Liver (tissue), 9 donors: ENCODE results near the gene CPSF6. TPM values are rescaled to one million over a fixed set of nuclear protein-coding genes. Genes with fewer than 3 reads are reported as not detected.

ENCODE experiments used
- DNase-seq: peaks from one replicate; pipeline ENCODE4 v3.0.0-alpha.2; 2017; ENCODE audit warnings: low spot score
- H3K27ac ChIP-seq, 2 donors: one replicate each; pipeline ENCODE4 v1.7.0; 2013; ENCODE audit warnings: inconsistent platforms in 2 of 2, low read length in 2 of 2, control low read depth in 1 of 2, low read depth in 1 of 2, mild to moderate bottlenecking in 1 of 2
- H3K27me3 ChIP-seq, 4 donors: one replicate each; pipeline versions ENCODE4 v1.6.1 to v1.7.0; 2013; ENCODE audit warnings: low read length in 3 of 4, inconsistent platforms in 1 of 4, mild to moderate bottlenecking in 1 of 4, moderate library complexity in 1 of 4; ENCODE audit not compliant: control insufficient read depth in 4 of 4, insufficient read depth in 4 of 4
- H3K36me3 ChIP-seq, 4 donors: one replicate each; pipeline versions ENCODE4 v1.6.1 to v1.7.0; 2013; ENCODE audit warnings: low read length in 3 of 4, mild to moderate bottlenecking in 3 of 4, low read depth in 1 of 4, moderate library complexity in 1 of 4; ENCODE audit not compliant: control insufficient read depth in 4 of 4, insufficient read depth in 3 of 4
- H3K4me1 ChIP-seq, 4 donors: one replicate each; pipeline versions ENCODE4 v1.6.1 to v1.7.0; 2013; ENCODE audit warnings: low read length in 3 of 4, mild to moderate bottlenecking in 3 of 4, moderate library complexity in 1 of 4; ENCODE audit not compliant: control insufficient read depth in 4 of 4, insufficient read depth in 4 of 4
- H3K4me3 ChIP-seq, 3 donors: one replicate each; pipeline versions ENCODE4 v1.6.1 to v1.7.0; 2013; ENCODE audit warnings: low read length in 3 of 3, control low read depth in 1 of 3, low read depth in 1 of 3, mild to moderate bottlenecking in 1 of 3
- H3K9ac ChIP-seq, 2 donors: one replicate each; pipeline ENCODE4 v1.7.0; 2013; ENCODE audit warnings: low read length in 2 of 2, mild to moderate bottlenecking in 2 of 2, moderate library complexity in 2 of 2, control low read depth in 1 of 2, low read depth in 1 of 2
- H3K9me3 ChIP-seq, 4 donors: one replicate each; pipeline versions ENCODE4 v1.6.1 to v1.7.0; 2013; ENCODE audit warnings: low read length in 3 of 4; ENCODE audit not compliant: control insufficient read depth in 4 of 4
- CTCF ChIP-seq: fragments of 150-350 bp; IDR thresholded peaks from 2 replicates; pipeline ENCODE4 v1.5.1; 2017; ENCODE audit warnings: improper control_type of control experiment, low read depth, low read length; ENCODE audit not compliant: missing input control
- EGR1 ChIP-seq, 2 donors: IDR thresholded peaks; 2 replicates each; pipeline ENCODE4 v1.6.1; 2016 to 2018; ENCODE audit warnings: antibody characterized with exemption in 2 of 2, low read depth in 2 of 2
- FOXA1 ChIP-seq: IDR thresholded peaks from 2 replicates; pipeline ENCODE4 v1.6.1; 2016; ENCODE audit warnings: antibody characterized with exemption
- FOXA2 ChIP-seq: IDR thresholded peaks from 2 replicates; pipeline ENCODE4 v1.6.1; 2016; ENCODE audit warnings: antibody characterized with exemption
- GABPA ChIP-seq, 2 donors: IDR thresholded peaks in 1 of 2; conservative IDR thresholded peaks in 1 of 2; 2 replicates each; pipeline ENCODE4 v1.6.1; 2016; ENCODE audit warnings: antibody characterized with exemption in 2 of 2, mild to moderate bottlenecking in 1 of 2, moderate library complexity in 1 of 2
- HNF4A ChIP-seq, 2 donors: conservative IDR thresholded peaks; 2 replicates each; pipeline ENCODE4 v1.6.1; 2016; ENCODE audit warnings: antibody characterized with exemption in 2 of 2, mild to moderate bottlenecking in 2 of 2
- HNF4G ChIP-seq: IDR thresholded peaks from 2 replicates; pipeline ENCODE4 v1.6.1; 2016; ENCODE audit warnings: antibody characterized with exemption
- NR2F2 ChIP-seq: IDR thresholded peaks from 2 replicates; pipeline ENCODE4 v1.6.1; 2016; ENCODE audit warnings: antibody characterized with exemption
- RAD21 ChIP-seq, 2 donors: IDR thresholded peaks; 2 replicates each; pipeline ENCODE4 v1.6.1; 2016; ENCODE audit warnings: antibody characterized with exemption in 2 of 2, mild to moderate bottlenecking in 2 of 2
- REST ChIP-seq: IDR thresholded peaks from 2 replicates; pipeline ENCODE4 v1.6.1; 2016; ENCODE audit warnings: antibody characterized with exemption, mild to moderate bottlenecking
- RXRA ChIP-seq, 2 donors: IDR thresholded peaks; 2 replicates each; pipeline ENCODE4 v1.6.1; 2017 to 2018; ENCODE audit warnings: antibody characterized with exemption in 2 of 2, mild to moderate bottlenecking in 1 of 2
- SP1 ChIP-seq: IDR thresholded peaks from 2 replicates; pipeline ENCODE4 v1.6.1; 2018; ENCODE audit warnings: antibody characterized with exemption, mild to moderate bottlenecking
- TAF1 ChIP-seq: conservative IDR thresholded peaks from 2 replicates; pipeline ENCODE4 v1.6.1; 2016; ENCODE audit warnings: antibody characterized with exemption, mild to moderate bottlenecking
- YY1 ChIP-seq: IDR thresholded peaks from 2 replicates; pipeline ENCODE4 v1.6.1; 2016; ENCODE audit warnings: antibody characterized with exemption, mild to moderate bottlenecking
- WGBS: extraction: QIAGEN DNeasy Blood & Tissue Kit; methylation state at CpG from one replicate; pipeline ENCODE4 v1.1.7; 2013; 5-methylcytosine and 5-hydroxymethylcytosine counted together
- polyA plus RNA-seq, 2 donors: library from polyadenylated mRNA; stranded (reverse) in 1 of 2; unstranded in 1 of 2; fragments of 200-250 nt in 1 of 2; fragments of >200 nt in 1 of 2; fragmentation: Nextera tagmentation in 1 of 2; extraction: Ambion mirVana in 1 of 2; gene quantifications; one replicate each; pipeline versions ENCODE4 v1.2.1 to v1.2.3, GENCODE V29; 2013 to 2015
- total RNA-seq, 2 donors: library from RNA; depleted of rRNA; stranded (reverse); fragments of >200 nt; gene quantifications; one replicate each; pipeline ENCODE4 v1.2.3, GENCODE V29; 2014
- TF ChIP-seq, protein P1 (sequence below): IDR thresholded peaks from 2 replicates; pipeline ENCODE4 v1.6.1; 2016; ENCODE audit warnings: antibody characterized with exemption
- TF ChIP-seq, protein P2 (sequence below): IDR thresholded peaks from 2 replicates; pipeline ENCODE4 v1.6.1; 2016; ENCODE audit warnings: antibody characterized with exemption
- TF ChIP-seq, protein P3 (sequence below): IDR thresholded peaks from 2 replicates; pipeline ENCODE4 v1.6.1; 2016; ENCODE audit warnings: antibody characterized with exemption
- donor health status: healthy.
- donor health status: healthy.
- donor health status: healthy.
- donor health status: healthy.
- donor health status: healthy.

Gene CPSF6
- total and polyA plus RNA-seq, 4 donors = 10.8 to 21.1 (median 17.4) TPM

- H3K4me1 ChIP-seq = peaks cover 2 to 9% (median 4%) of the 10 kb centered on the region in 4 donors
- H3K36me3 ChIP-seq = peaks cover 3 to 25% (median 18%) of the 10 kb centered on the region in 4 donors
- no peaks in the 10 kb centered on the region for H3K27me3 ChIP-seq
- DNase-seq = no peak
- H3K27ac ChIP-seq = no peak overlapping the region
- H3K9ac ChIP-seq = no peak overlapping the region
- no peak overlapping the region for H3K4me3 ChIP-seq
- no peak for TF ChIP-seq FOXA2
- no peak for TF ChIP-seq YY1
- no peak for TF ChIP-seq TAF1
- TF ChIP-seq FOXA1 = no peak
- TF ChIP-seq, protein P1, sequence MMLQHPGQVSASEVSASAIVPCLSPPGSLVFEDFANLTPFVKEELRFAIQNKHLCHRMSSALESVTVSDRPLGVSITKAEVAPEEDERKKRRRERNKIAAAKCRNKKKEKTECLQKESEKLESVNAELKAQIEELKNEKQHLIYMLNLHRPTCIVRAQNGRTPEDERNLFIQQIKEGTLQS = no peak
- TF ChIP-seq REST = no peak
- no peak for TF ChIP-seq NR2F2
- TF ChIP-seq EGR1 (IDR thresholded peaks at IDR 0.05; ENCODE audit: low read depth in 2 of 2) = no peak
- TF ChIP-seq HNF4G = no peak
- TF ChIP-seq, protein P2, sequence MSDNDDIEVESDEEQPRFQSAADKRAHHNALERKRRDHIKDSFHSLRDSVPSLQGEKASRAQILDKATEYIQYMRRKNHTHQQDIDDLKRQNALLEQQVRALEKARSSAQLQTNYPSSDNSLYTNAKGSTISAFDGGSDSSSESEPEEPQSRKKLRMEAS = no peak
- no peak for TF ChIP-seq HNF4A (conservative IDR thresholded peaks at IDR 0.05)
- no peak for TF ChIP-seq SP1
- TF ChIP-seq RAD21 (IDR thresholded peaks at IDR 0.05) = peak; percentile 85 to 86
- no peak for TF ChIP-seq GABPA (IDR thresholded peaks at IDR 0.05 in 1 of 2, conservative IDR thresholded peaks at IDR 0.05 in 1 of 2)
- peak; percentile 59 for TF ChIP-seq CTCF
- TF ChIP-seq, protein P3, sequence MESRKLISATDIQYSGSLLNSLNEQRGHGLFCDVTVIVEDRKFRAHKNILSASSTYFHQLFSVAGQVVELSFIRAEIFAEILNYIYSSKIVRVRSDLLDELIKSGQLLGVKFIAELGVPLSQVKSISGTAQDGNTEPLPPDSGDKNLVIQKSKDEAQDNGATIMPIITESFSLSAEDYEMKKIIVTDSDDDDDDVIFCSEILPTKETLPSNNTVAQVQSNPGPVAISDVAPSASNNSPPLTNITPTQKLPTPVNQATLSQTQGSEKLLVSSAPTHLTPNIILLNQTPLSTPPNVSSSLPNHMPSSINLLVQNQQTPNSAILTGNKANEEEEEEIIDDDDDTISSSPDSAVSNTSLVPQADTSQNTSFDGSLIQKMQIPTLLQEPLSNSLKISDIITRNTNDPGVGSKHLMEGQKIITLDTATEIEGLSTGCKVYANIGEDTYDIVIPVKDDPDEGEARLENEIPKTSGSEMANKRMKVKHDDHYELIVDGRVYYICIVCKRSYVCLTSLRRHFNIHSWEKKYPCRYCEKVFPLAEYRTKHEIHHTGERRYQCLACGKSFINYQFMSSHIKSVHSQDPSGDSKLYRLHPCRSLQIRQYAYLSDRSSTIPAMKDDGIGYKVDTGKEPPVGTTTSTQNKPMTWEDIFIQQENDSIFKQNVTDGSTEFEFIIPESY = no peak
- no peaks in the 10 kb centered on the region for H3K9me3 ChIP-seq
Measured at GRCh38 chr12:69254046-69254445, 14.7 kb downstream of the CPSF6 start.

GRCh38 chr12:69254862-69255261 is 15.5 kb downstream of the CPSF6 start:
- DNase-seq = no peak
- Histone ChIP-seq H3K27ac (no peak overlapping the region), H3K4me3 (no peak overlapping the region), H3K27me3 (no peaks in the 10 kb centered on the region), H3K9ac (no peak overlapping the region), H3K4me1 (peaks cover 2 to 5% (median 4%) of the 10 kb centered on the region in 4 donors), H3K36me3 (peaks cover 4 to 33% (median 26%) of the 10 kb centered on the region in 4 donors), H3K9me3 (no peaks in the 10 kb centered on the region)
- 84% methylated on average over 2 of the region's 2 CpGs for WGBS
- no peak for TF ChIP-seq FOXA2
- TF ChIP-seq, protein P3 = no peak
- TF ChIP-seq YY1 = no peak
- TF ChIP-seq RAD21 (IDR thresholded peaks at IDR 0.05) = no peak
- TF ChIP-seq HNF4A (conservative IDR thresholded peaks at IDR 0.05) = no peak
- TF ChIP-seq NR2F2 = no peak
- TF ChIP-seq HNF4G = no peak
- TF ChIP-seq SP1 = no peak
- TF ChIP-seq FOXA1 = no peak
- no peak for TF ChIP-seq EGR1 (IDR thresholded peaks at IDR 0.05; ENCODE audit: low read depth in 2 of 2)
- TF ChIP-seq RXRA (IDR thresholded peaks at IDR 0.05) = no peak
- TF ChIP-seq, protein P2 = no peak
- TF ChIP-seq, protein P1 = no peak
